Ramos (cell line): ENCODE results near the gene ZNF576.
"Not testable (repeated sequence)": the region's sequence is repeated elsewhere in the genome, so short reads cannot be mapped to it uniquely, and the experiment has no call there.

Experiments used
- in situ Hi-C: fragments of 300-500 bp; cut with MboI; formaldehyde crosslinking; loops from one replicate; pipeline ENCODE4 v1.14.3; 2022; ENCODE audit warnings: low sequenced_read_pairs; ENCODE audit not compliant: unreplicated experiment

Gene ZNF576

GRCh38 chr19:43574424-43575155 is 21.8 kb upstream of the ZNF576 start:
- in situ Hi-C loops: no loop called here

- in situ Hi-C loops: no loop called here
Measured at GRCh38 chr19:43575156-43575950, 21.0 kb upstream of the ZNF576 start, which contains the start of the genes PINLYP and XRCC1. Gene PINLYP (plus strand): TSS chr19:43575801. CDS start chr19:43577192, 1,391 bp downstream. Gene XRCC1 (minus strand): TSS chr19:43575527. CDS start chr19:43575458, 69 bp downstream.

DNA sequence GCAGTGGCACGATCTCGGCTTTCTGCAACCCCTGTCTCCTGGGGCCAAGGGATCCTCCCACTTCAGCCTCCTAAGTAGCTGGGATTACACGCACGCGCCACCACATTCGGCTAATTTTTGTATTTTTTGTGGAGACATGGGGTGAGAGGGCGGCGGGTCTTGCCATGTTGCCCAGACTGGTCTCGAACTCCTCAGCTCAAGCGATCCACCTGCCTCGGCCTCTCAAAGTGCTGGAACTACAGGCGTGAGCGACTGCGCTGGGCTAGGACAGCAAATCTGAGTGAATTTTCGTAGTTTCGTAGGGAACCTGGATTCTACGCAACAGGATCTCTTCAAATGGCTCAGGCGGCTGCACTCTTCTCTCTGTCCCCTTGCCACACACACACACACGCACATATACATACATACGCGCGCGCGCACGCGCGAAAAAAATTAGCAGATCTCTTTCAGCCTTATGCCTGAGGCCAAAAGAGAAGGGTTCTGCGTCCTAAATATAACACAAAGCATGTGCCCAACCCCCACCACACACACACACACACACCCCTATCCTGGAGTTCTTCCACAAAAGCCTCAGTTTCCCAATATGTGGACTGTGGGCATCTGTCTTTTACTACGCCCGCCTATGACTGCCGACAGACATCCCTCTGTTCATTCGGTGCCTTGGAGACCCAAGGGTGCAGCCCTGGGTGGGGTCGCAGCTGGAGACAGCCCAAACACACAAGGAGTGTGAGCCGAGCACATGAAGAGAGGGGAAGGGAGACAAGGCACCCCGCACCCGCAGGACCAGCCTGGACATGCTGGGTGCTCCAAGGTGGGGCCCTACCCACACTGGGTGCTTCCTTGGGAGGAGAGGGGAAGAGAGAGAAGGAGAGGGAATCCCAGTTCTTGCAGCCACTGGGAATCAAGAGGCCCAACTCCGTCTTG is 20.2 kb upstream of the ZNF576 start:
- in situ Hi-C loops: no loop called here

DNA sequence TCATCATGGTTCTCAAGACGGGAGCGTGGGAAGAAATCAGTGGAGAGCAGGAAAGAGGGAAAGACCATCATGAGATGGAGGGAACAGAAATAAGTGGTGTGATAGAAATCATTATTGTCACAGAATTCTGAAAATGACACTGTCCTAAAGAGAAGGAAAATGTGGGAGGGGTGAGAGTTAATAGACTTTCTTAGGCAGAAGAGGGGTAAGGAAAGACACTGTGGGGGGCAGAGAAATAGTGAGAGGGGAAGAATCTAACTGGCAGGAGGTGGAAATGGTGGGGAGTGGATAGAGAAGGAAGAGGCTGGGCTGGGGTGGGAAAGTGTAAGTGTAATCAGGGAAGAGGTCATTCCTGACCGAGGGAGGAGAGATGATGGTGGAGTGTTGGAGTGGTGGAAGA is 17.6 kb upstream of the ZNF576 start:
- in situ Hi-C loops: no loop called here

DNA sequence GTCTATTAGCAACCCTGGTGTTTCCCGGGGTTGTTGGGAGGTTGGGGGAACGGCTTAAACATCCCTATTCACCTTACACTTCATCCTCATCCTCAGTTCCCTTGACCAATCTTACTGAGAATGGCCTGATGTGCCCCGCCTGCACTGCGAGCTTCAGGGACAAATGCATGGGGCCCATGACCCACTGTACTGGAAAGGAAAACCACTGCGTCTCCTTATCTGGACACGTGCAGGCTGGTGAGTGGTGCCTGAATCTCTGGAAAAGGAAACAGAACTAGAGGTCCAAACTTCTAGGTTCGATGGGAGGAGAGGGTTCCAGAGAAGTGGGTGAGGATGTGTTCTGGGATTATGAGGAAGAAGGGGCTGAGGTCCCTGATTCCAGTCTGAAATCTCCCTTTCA is 14.9 kb upstream of the ZNF576 start:
- in situ Hi-C loops: no loop called here

- in situ Hi-C loops: no loop called here
Measured at GRCh38 chr19:43582495-43582894, 13.9 kb upstream of the ZNF576 start.

- in situ Hi-C loops: no loop called here
Measured at GRCh38 chr19:43584484-43584883, 11.9 kb upstream of the ZNF576 start.

GRCh38 chr19:43586346-43586745 is 10.0 kb upstream of the ZNF576 start:
- in situ Hi-C loops: no loop called here

- in situ Hi-C loops: not testable (repeated sequence)
Measured at GRCh38 chr19:43587029-43587428, 9.4 kb upstream of the ZNF576 start.

DNA sequence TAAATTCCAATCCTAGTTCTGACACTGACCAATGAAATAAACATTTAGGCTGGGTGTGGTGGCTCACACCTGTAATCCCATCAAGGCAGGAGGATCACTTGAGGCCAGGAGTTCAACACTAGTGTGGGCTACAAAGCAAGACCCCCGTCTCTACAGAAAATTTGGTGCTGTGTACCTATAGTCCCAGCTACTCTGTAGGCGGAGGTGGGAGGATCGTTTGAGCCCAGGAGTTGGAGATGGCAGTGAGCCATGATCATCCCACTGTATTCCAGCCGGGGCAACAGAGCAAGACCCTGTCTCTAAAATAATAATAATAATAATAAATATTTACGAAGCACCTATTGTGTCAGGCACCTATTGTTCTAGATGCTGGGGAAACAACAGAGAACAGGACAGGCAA is 7.1 kb upstream of the ZNF576 start:
- in situ Hi-C loops: no loop called here

DNA sequence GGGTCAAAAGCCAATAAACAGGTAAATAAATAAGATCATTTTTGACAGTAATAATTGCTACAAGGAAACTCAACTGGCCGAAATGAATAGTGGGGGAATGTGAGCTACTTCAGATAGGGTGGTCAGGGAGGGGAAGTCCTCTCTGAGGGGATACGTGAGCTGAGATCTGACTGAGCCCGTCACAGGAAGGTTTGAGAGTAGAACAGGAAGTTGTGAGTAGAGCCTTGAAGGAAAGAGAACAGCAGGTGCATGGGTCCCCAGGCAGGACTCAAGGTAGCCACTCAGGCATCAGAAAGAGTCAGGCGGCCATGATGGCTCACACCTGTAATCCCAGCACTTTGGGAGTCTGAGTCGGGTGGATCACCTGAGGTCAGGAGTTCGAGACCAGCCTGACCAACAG is 6.7 kb upstream of the ZNF576 start:
- in situ Hi-C loops: no loop called here

DNA sequence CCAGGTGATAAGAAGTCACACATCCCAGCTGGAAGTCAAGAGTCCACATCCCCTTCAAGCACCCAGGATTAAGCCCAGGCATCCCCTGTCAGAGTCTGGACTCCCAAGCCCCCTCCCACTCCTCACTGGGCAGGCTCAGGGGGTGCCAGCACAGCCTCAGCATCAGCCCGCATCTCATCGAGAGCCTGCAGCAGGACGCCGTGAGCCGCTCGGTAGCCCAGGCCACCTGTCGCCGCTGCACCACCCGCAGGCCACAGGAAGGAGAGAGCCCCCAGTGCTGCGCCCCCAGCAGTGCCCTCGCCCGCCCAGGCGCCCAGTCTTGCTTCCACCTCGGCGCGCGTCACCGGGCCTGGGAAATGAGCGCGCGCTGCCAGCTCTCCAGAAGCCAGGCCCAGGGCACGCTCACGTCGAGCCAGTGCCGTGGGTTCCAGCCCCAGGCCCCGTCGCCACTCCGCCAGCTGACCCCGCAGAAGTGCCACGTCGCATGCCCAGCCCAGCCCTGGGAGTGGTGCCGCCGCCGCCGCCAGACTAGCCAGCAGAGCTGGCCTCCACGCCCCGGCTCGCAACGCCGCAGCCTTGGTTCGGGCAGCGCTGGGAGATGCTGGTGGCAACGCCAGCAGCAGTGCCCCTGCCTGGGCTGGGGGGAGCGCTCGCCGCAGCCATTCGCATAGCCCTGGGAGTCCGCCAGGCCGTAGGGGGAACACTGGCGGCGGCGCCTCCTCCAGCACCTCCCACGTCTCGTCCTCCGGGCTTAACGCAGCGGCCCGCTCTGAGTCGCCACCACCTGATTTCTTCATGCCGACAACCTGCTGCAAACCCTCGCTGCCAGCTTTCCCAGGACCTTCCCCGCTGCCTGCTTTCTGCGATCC is 4.3 kb upstream of the ZNF576 start:
- in situ Hi-C loops: no loop called here

- in situ Hi-C loops: no loop called here
Measured at GRCh38 chr19:43592800-43593350, 3.5 kb upstream of the ZNF576 start.

GRCh38 chr19:43594081-43594697 is 2.2 kb upstream of the ZNF576 start:
- in situ Hi-C loops: no loop called here

- in situ Hi-C loops: no loop called here
Measured at GRCh38 chr19:43594710-43595604, 1.4 kb upstream of the ZNF576 start.

DNA sequence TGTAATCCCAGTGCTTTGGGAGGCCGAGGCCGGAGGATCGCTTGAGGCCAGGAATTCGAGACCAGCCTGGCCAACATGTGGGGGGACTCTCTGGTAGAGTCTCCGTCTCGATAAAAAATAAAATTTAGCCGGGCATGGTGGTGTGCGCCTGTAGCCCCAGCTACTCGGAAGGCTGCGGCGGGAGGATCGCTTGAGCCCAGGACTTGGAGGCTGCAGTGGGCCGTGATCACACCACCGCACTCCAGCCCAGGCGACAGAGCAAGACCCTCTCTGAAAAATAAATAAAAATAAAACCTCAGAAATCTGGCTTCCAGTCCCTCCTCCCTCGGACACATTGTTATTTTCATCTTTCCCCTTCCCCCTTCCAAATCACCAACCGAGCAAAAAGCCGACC is 793 bp upstream of the ZNF576 start:
- in situ Hi-C loops: no loop called here

DNA sequence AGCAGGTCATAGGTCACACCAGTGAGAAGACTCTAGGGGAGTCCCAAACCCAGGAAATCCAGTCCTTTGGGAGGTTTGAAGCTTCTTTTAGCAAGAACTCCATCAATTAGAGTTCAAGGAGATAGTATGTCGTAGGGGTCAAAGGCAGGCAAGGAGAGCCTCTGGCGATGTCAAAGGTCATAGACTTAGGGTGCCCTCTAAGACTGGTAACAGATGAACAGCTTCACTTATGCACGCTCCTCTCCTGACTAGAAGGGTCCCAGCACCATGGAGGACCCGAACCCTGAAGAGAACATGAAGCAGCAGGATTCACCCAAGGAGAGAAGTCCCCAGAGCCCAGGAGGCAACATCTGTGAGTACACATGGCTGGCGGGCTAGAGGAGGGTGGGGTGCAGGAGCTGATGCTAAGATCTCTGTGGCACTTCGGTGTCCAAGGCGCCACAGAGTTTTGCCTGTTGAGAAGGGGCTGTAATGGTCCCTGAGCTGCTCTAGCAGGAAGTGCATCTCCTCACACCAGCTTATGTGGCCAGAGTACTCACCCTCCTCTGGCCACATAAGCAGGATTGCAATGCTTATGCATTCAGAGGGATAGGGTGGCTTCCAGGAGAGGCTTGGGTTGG is 557 bp downstream of the ZNF576 start:
- in situ Hi-C loops: no loop called here
